Keratinocyte (primary cell): ENCODE results near the gene ZNF496. TPM values are rescaled to one million over a fixed set of nuclear protein-coding genes. Genes with fewer than 3 reads are reported as not detected.

Experiments
- DNase-seq: peaks from one replicate; pipeline ENCODE4 v3.0.0-alpha.2; 2011; ENCODE audit warnings: low read depth, missing footprints, low spot score
- FAIRE-seq: peaks from 2 replicates; lab custom pipeline; 2011; peaks lifted over from hg19 to GRCh38; lab: Jason Lieb, UNC
- H2AFZ ChIP-seq: 2 replicates; pipeline ENCODE4 v1.6.0; 2012; ENCODE audit warnings: low read length, control low read depth, inconsistent platforms; ENCODE audit not compliant: control insufficient read depth
- H3K27ac ChIP-seq: 2 replicates; pipeline ENCODE4 v1.5.1; 2011; ENCODE audit warnings: low read length; ENCODE audit not compliant: control insufficient read depth, insufficient read depth
- H3K27me3 ChIP-seq: 3 replicates; pipeline ENCODE4 v1.6.0; 2011; ENCODE audit warnings: low read length; ENCODE audit not compliant: control insufficient read depth, insufficient read depth; ENCODE audit errors: extremely low read depth
- H3K36me3 ChIP-seq, 2 experiments: 2 replicates in 1 of 2; 3 replicates in 1 of 2; pipeline ENCODE4 v1.5.1; 2011; ENCODE audit warnings: low read length in 2 of 2, mild to moderate bottlenecking in 1 of 2; ENCODE audit not compliant: control insufficient read depth in 2 of 2, insufficient read depth in 2 of 2; ENCODE audit errors: extremely low read depth in 1 of 2
- H3K4me1 ChIP-seq: 3 replicates; pipeline ENCODE4 v1.5.1; 2011; ENCODE audit warnings: low read length; ENCODE audit not compliant: control insufficient read depth, insufficient read depth; ENCODE audit errors: extremely low read depth
- H3K4me2 ChIP-seq: 3 replicates; pipeline ENCODE4 v1.6.0; 2011; ENCODE audit warnings: low read depth, low read length; ENCODE audit not compliant: control insufficient read depth, insufficient read depth; ENCODE audit errors: extremely low read depth
- H3K4me3 ChIP-seq, 3 experiments: fragments of 200-600 bp in 1 of 3; sonication (generic) in 1 of 3; 2 replicates in 2 of 3; 3 replicates in 1 of 3; pipeline ENCODE4 v1.5.1; 2011 to 2016; ENCODE audit warnings: low read length in 3 of 3, mild to moderate bottlenecking in 3 of 3, control low read depth in 2 of 3, inconsistent platforms in 1 of 3, low read depth in 1 of 3, mixed read lengths in 1 of 3, mixed run types in 1 of 3, moderate library complexity in 1 of 3; ENCODE audit not compliant: control insufficient read depth in 2 of 3, insufficient read depth in 2 of 3; ENCODE audit errors: extremely low read depth in 1 of 3
- H3K79me2 ChIP-seq: 2 replicates; pipeline ENCODE4 v1.6.0; 2012; ENCODE audit warnings: low read length; ENCODE audit not compliant: control insufficient read depth, insufficient read depth
- H3K9ac ChIP-seq: 3 replicates; pipeline ENCODE4 v1.6.0; 2011; ENCODE audit warnings: low read length; ENCODE audit not compliant: control insufficient read depth, insufficient read depth; ENCODE audit errors: extremely low read depth
- H3K9me1 ChIP-seq: 3 replicates; pipeline ENCODE4 v1.6.0; 2011; ENCODE audit warnings: low read length; ENCODE audit not compliant: control insufficient read depth, insufficient read depth; ENCODE audit errors: extremely low read depth
- H3K9me3 ChIP-seq: 2 replicates; pipeline ENCODE4 v1.5.1; 2012; ENCODE audit warnings: low read depth, low read length; ENCODE audit not compliant: control insufficient read depth
- H4K20me1 ChIP-seq: 3 replicates; pipeline ENCODE4 v1.6.0; 2011; ENCODE audit warnings: low read length; ENCODE audit not compliant: control insufficient read depth, insufficient read depth; ENCODE audit errors: extremely low read depth
- CTCF ChIP-seq, 3 experiments: IDR thresholded peaks in 1 of 3; conservative IDR thresholded peaks in 1 of 3; optimal IDR thresholded peaks in 1 of 3; 2 replicates in 2 of 3; 3 replicates in 1 of 3; pipeline versions ENCODE3 to v1.5.1; 2011; ENCODE audit warnings: low read length in 3 of 3, mild to moderate bottlenecking in 3 of 3, moderate library complexity in 2 of 3, control low read depth in 1 of 3, inconsistent platforms in 1 of 3; ENCODE audit not compliant: insufficient read depth in 2 of 3; ENCODE audit errors: extremely low read depth in 1 of 3
- EZH2 ChIP-seq: IDR thresholded peaks from one replicate; pipeline ENCODE4 v1.6.1; 2012; ENCODE audit warnings: inconsistent platforms, mild to moderate bottlenecking, low read length, moderate library complexity
- dilution Hi-C: fragments of 300-500 bp; cut with MboI; formaldehyde crosslinking; loops from one replicate; pipeline ENCODE4 v1.7.0; 2020; ENCODE audit warnings: low sequenced_read_pairs; ENCODE audit not compliant: extremely low pct_ligation_motif_present
- polyA plus RNA-seq, 5 experiments: library from polyadenylated mRNA; depleted of rRNA in 3 of 5; stranded (reverse) in 3 of 5; stranded (forward) in 1 of 5; unstranded in 1 of 5; fragments of >200 nt; gene quantifications; 1 replicate in 1 of 5; 2 replicates in 3 of 5; 3 replicates in 1 of 5; pipeline versions ENCODE4 v1.2.1 to v1.2.3, GENCODE V29; 2011 to 2012; ENCODE audit warnings: missing spikeins in 2 of 5, low read depth in 1 of 5, low replicate concordance in 1 of 5

The ZNF496 gene
- polyA plus RNA-seq, 1 donor (not counting 4 experiments of a cell fraction or from before 2014, with no cell fraction given) = 8.9 TPM

GRCh38 chr1:247330548-247331171, 1.0 kb downstream of the ZNF496 start:
- peak overlapping the region; percentile 75 to 85 (median 80) for H3K4me3 ChIP-seq
- TF ChIP-seq CTCF (optimal IDR thresholded peaks at IDR 0.05 in 1 of 3, IDR thresholded peaks at IDR 0.05 in 1 of 3, conservative IDR thresholded peaks at IDR 0.05 in 1 of 3; ENCODE audit: extremely low read depth in 1 of 3, insufficient read depth in 2 of 3, low read length in 3 of 3) = no peak
- TF ChIP-seq EZH2 = no peak
- H3K9me3 ChIP-seq = no peaks in the 10 kb centered on the region
- peak overlapping the region; percentile 89 for H3K4me2 ChIP-seq
- no peaks in the 10 kb centered on the region for H3K9me1 ChIP-seq
- dilution Hi-C loops = no loop called here
- H3K27ac ChIP-seq = peak overlapping the region; percentile 72
- H3K27me3 ChIP-seq = no peaks in the 10 kb centered on the region
- DNase-seq = no peak
- FAIRE-seq = no peak
- H3K79me2 ChIP-seq = peaks cover 41% of the 10 kb centered on the region
- H4K20me1 ChIP-seq = no peaks in the 10 kb centered on the region
- peak overlapping the region; percentile 84 for H3K9ac ChIP-seq
- peaks cover 0 to 16% of the 10 kb centered on the region in 2 experiments for H3K36me3 ChIP-seq
- H2AFZ ChIP-seq = peak overlapping the region; percentile 78
- H3K4me1 ChIP-seq = peaks cover 13% of the 10 kb centered on the region

- Histone ChIP-seq H2AFZ (no peak overlapping the region), H4K20me1 (no peaks in the 10 kb centered on the region), H3K9me3 (no peaks in the 10 kb centered on the region), H3K79me2 (peaks cover 30% of the 10 kb centered on the region), H3K4me2 (no peak overlapping the region), H3K4me3 (no peak overlapping the region), H3K27ac (no peak overlapping the region), H3K27me3 (no peaks in the 10 kb centered on the region), H3K9me1 (no peaks in the 10 kb centered on the region), H3K9ac (no peak overlapping the region), H3K36me3 (peaks cover 3 to 16% of the 10 kb centered on the region in 2 experiments), H3K4me1 (peaks cover 13% of the 10 kb centered on the region)
- DNase-seq (no peak), FAIRE-seq (no peak)
- no peak for TF ChIP-seq EZH2
- no peak for TF ChIP-seq CTCF (optimal IDR thresholded peaks at IDR 0.05 in 1 of 3, IDR thresholded peaks at IDR 0.05 in 1 of 3, conservative IDR thresholded peaks at IDR 0.05 in 1 of 3; ENCODE audit: extremely low read depth in 1 of 3, insufficient read depth in 2 of 3, low read length in 3 of 3)
- dilution Hi-C loops = no loop called here
Measured at GRCh38 chr1:247329097-247329617, 2.5 kb downstream of the ZNF496 start.
